ENCODE measurements around the gene PHF23.

PHF23 gene

GRCh38 chr17:7214300-7215135, 24.7 kb downstream of the PHF23 start:
- peak; percentile 60 for TF ChIP-seq CTCF (IDR thresholded peaks at IDR 0.05; ENCODE audit: borderline replicate concordance, insufficient read depth, low read depth, low read length)
- peak overlapping the region; percentile 43 for H3K4me3 ChIP-seq (ENCODE audit: low read depth, low read length)

- peak overlapping the region; percentile 43 for H3K4me3 ChIP-seq (ENCODE audit: low read depth, low read length)
- peak; percentile 49 for TF ChIP-seq CTCF (IDR thresholded peaks at IDR 0.05; ENCODE audit: borderline replicate concordance, insufficient read depth, low read depth, low read length)
Measured at GRCh38 chr17:7213895-7214299, 25.4 kb downstream of the PHF23 start.

GRCh38 chr17:7211491-7212273, 27.6 kb downstream of the PHF23 start:
- no peak for TF ChIP-seq CTCF (IDR thresholded peaks at IDR 0.05; ENCODE audit: borderline replicate concordance, insufficient read depth, low read depth, low read length)
- no peak overlapping the region for H3K4me3 ChIP-seq (ENCODE audit: low read depth, low read length)

- no peak overlapping the region for H3K4me3 ChIP-seq (ENCODE audit: low read depth, low read length)
- TF ChIP-seq CTCF (IDR thresholded peaks at IDR 0.05; ENCODE audit: borderline replicate concordance, insufficient read depth, low read depth, low read length): no peak
Measured at GRCh38 chr17:7208754-7209460, 30.4 kb downstream of the PHF23 start.

GRCh38 chr17:7208027-7208571, 31.2 kb downstream of the PHF23 start:
- no peak overlapping the region for H3K4me3 ChIP-seq (ENCODE audit: low read depth, low read length)
- TF ChIP-seq CTCF (IDR thresholded peaks at IDR 0.05; ENCODE audit: borderline replicate concordance, insufficient read depth, low read depth, low read length): no peak

- TF ChIP-seq CTCF (IDR thresholded peaks at IDR 0.05; ENCODE audit: borderline replicate concordance, insufficient read depth, low read depth, low read length): no peak
- H3K4me3 ChIP-seq (ENCODE audit: low read depth, low read length): no peak overlapping the region
Measured at GRCh38 chr17:7207120-7208001, 31.9 kb downstream of the PHF23 start.
